RWPE2 (cell line): ENCODE data around the gene LRRC27.

Experiments
- ATAC-seq: fragments of 200-7000 bp; cut with Tn5 transposase; 3 replicates; pipeline ENCODE4 v1.9.1; 2021; ENCODE audit warnings: low read depth
- DNase-seq: peaks from one replicate; pipeline ENCODE4 v3.0.0-alpha.2; 2020; ENCODE audit warnings: low spot score
- H3K27ac ChIP-seq: fragments of 450-650 bp; 2 replicates; pipeline ENCODE4 v1.5.1; 2017; ENCODE audit warnings: mild to moderate bottlenecking; ENCODE audit not compliant: poor library complexity, severe bottlenecking
- H3K27me3 ChIP-seq: fragments of 250-450 bp; sonication (Bioruptor Pico); 2 replicates; pipeline ENCODE4 v1.5.1; 2021; ENCODE audit warnings: mild to moderate bottlenecking, moderate library complexity; ENCODE audit not compliant: insufficient read depth, poor library complexity, severe bottlenecking
- H3K36me3 ChIP-seq: fragments of 250-450 bp; sonication (Bioruptor Pico); 2 replicates; pipeline ENCODE4 v1.5.1; 2020; ENCODE audit warnings: low read depth, mild to moderate bottlenecking, moderate library complexity
- H3K4me1 ChIP-seq: fragments of 250-450 bp; sonication (Bioruptor Pico); 2 replicates; pipeline ENCODE4 v1.5.1; 2021; ENCODE audit warnings: mild to moderate bottlenecking, moderate library complexity; ENCODE audit not compliant: insufficient read depth, poor library complexity, severe bottlenecking
- H3K4me3 ChIP-seq: fragments of 250-450 bp; sonication (Bioruptor Pico); 2 replicates; pipeline ENCODE4 v1.5.1; 2021; ENCODE audit warnings: mild to moderate bottlenecking, moderate library complexity; ENCODE audit not compliant: severe bottlenecking
- H3K9me3 ChIP-seq: fragments of 250-450 bp; sonication (Bioruptor Pico); 2 replicates; pipeline ENCODE4 v1.5.1; 2021; ENCODE audit warnings: mild to moderate bottlenecking, moderate library complexity; ENCODE audit not compliant: severe bottlenecking
- TF ChIP-seq, protein P1 (sequence below): fragments of 450-650 bp; IDR thresholded peaks from one replicate; pipeline ENCODE4 v1.5.1; 2017; ENCODE audit warnings: mild to moderate bottlenecking, moderate library complexity; ENCODE audit not compliant: poor library complexity, severe bottlenecking

The LRRC27 gene

DNA sequence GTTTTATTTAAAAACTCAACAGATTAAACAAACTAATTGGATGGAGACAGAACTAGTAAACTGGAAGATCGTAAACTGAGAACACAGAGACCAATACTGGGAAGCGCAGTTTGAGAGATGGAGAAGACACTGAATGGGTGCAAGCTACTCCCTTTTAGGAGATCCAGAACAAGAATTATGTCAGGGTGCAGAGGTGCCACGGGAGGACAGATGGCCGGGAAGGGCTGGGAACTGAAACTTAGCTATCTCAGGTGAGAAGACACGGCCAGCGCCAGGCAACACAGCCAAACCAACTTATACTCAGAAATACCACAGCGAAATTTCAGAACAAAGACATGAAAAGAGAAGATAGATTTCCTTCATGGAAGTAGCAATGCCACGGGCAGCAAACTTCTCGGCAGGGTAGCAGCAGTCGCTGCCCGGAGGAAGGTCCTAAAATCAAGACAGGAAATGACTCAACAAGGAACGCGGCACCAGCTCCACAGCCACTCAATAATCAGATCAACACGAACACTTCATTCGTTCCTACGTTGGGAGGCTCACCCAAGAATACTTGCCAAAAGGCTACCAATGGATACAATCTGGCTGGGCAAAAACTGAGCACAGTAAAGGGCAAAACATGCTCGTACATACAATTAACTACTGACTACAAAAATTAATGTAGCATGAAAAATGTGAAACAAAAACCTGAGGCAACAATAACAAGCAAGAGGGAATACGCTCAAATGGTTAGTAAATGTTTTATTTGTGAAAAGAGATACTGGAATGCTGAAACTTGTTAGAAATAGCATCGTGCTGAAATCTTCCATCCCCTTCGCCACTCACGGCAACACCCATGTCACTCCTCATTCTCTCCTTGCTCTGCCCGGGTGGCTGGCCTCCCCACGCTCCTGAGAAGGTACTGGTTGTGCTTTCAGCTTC is 2.2 kb upstream of the LRRC27 start:
- H3K9me3 ChIP-seq: no peaks in the 10 kb centered on the region
- H3K27ac ChIP-seq: no peak overlapping the region
- peaks cover 14% of the 10 kb centered on the region for H3K4me1 ChIP-seq
- H3K4me3 ChIP-seq: peak overlapping the region; percentile 1
- DNase-seq (no peak), ATAC-seq (no peak)
- TF ChIP-seq, protein P1, sequence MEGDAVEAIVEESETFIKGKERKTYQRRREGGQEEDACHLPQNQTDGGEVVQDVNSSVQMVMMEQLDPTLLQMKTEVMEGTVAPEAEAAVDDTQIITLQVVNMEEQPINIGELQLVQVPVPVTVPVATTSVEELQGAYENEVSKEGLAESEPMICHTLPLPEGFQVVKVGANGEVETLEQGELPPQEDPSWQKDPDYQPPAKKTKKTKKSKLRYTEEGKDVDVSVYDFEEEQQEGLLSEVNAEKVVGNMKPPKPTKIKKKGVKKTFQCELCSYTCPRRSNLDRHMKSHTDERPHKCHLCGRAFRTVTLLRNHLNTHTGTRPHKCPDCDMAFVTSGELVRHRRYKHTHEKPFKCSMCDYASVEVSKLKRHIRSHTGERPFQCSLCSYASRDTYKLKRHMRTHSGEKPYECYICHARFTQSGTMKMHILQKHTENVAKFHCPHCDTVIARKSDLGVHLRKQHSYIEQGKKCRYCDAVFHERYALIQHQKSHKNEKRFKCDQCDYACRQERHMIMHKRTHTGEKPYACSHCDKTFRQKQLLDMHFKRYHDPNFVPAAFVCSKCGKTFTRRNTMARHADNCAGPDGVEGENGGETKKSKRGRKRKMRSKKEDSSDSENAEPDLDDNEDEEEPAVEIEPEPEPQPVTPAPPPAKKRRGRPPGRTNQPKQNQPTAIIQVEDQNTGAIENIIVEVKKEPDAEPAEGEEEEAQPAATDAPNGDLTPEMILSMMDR: no peak
- no peaks in the 10 kb centered on the region for H3K27me3 ChIP-seq
- H3K36me3 ChIP-seq: peaks cover 14% of the 10 kb centered on the region; the same call in 1 of the 2 replicates

DNA sequence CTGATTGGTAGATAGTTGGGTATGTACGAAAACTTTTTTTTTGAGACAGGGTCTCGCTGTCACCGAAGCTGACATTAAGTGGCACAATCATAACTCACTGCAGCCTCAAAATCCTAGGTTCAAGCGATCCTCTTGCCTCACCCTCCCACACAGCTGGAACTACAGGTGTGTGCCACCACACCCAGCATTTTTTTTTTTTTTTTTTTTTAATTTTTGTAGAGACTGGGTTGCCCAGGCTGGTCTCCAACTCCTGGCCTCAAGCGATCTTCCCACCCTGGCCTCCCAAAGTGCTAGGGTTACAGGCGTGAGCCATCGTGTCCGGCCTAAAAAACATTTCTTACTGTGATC is 1.5 kb upstream of the LRRC27 start:
- no peak for DNase-seq
- TF ChIP-seq, protein P1: no peak
- H3K4me1 ChIP-seq: peaks cover 14% of the 10 kb centered on the region
- no peak overlapping the region for H3K27ac ChIP-seq
- no peaks in the 10 kb centered on the region for H3K27me3 ChIP-seq
- no peaks in the 10 kb centered on the region for H3K9me3 ChIP-seq
- no peak for ATAC-seq
- peak overlapping the region; percentile 89 for H3K4me3 ChIP-seq
- H3K36me3 ChIP-seq: peaks cover 14% of the 10 kb centered on the region; the same call in 1 of the 2 replicates

DNA sequence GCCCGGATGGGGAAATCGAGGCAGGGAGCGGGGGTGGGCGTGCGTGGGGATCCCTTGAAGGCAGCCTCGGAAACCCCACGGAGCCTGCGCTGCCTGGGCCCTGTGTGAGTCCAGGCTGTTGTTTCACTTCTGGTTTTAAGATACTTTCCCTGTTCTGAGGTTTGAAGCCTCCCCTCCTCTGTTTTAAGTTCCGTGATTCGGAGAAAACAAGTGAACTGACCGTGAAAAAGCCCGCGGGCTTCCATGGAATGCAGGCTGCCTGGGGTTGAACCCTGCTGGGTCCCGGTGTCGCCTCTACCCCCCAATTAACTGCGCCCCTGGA is 401 bp downstream of the LRRC27 start:
- DNase-seq: no peak
- Histone ChIP-seq H3K27me3 (no peaks in the 10 kb centered on the region), H3K27ac (peak overlapping the region; percentile 16), H3K4me3 (peak overlapping the region; percentile 89), H3K4me1 (peaks cover 14% of the 10 kb centered on the region), H3K36me3 (peaks cover 14% of the 10 kb centered on the region; the same call in 1 of the 2 replicates), H3K9me3 (no peaks in the 10 kb centered on the region)
- peak; percentile 18 for ATAC-seq
- TF ChIP-seq, protein P1: no peak

DNA sequence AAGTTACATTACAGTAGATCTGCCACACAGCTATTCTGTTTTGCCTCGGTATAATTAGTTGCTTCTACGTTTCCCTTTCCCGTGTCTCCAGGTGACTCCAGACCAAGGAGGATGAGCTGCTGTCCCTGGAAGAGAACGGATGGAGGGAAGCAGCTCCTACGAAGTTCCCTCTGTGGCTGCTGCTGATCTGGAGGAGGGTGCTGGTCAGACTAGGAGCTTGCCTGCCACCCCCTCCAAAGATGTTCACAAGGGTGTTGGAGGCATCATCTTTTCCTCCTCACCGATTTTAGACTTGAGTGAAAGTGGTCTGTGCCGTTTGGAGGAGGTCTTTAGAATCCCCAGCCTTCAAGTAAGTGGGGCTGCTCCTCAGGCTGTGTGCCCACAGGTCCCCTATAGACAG is 1.4 kb downstream of the LRRC27 start:
- TF ChIP-seq, protein P1: no peak
- no peak overlapping the region for H3K27ac ChIP-seq
- H3K4me3 ChIP-seq: no peak overlapping the region
- DNase-seq (no peak), ATAC-seq (no peak)
- no peaks in the 10 kb centered on the region for H3K9me3 ChIP-seq
- peaks cover 14% of the 10 kb centered on the region for H3K4me1 ChIP-seq
- peaks cover 14% of the 10 kb centered on the region; the same call in 1 of the 2 replicates for H3K36me3 ChIP-seq
- no peaks in the 10 kb centered on the region for H3K27me3 ChIP-seq

DNA sequence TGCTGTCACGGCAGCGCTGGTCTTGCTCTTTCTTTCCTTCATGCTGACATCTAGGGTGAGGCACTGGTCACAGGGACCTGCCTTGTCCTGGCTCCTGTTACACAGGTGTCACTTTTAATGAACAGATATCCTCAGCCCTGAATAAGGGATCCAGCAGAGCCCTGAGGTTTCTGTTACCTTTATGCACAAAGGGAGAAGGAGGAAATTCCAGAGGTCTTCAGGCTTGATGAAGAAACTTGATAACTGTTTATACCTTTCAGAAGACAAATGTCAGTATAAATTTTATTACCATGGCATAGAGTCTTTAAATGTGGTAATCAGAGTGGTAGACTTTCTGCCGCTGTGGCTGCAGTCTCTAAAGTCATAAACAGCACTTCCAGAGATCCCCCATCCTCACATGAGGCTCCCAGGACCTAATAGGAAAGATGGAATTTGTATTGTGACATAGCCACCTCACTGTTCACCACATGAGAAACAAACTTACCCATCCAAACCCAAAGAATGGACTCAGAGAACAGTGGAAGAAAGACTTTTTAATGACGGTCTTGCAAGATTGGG is 2.7 kb downstream of the LRRC27 start:
- no peak for ATAC-seq
- Histone ChIP-seq H3K9me3 (no peaks in the 10 kb centered on the region), H3K4me3 (no peak overlapping the region), H3K27me3 (no peaks in the 10 kb centered on the region), H3K36me3 (peaks cover 6% of the 10 kb centered on the region; the same call in 1 of the 2 replicates), H3K27ac (no peak overlapping the region), H3K4me1 (peaks cover 11% of the 10 kb centered on the region)
- TF ChIP-seq, protein P1: no peak
- DNase-seq: no peak
